ENCODE data around the gene GLP1R.

GRCh38 chr6:39118921-39119320 is 70.3 kb downstream of the GLP1R start:
- TF ChIP-seq CTCF (IDR thresholded peaks at IDR 0.05) = no peak
- TF ChIP-seq EZH2 (IDR thresholded peaks at IDR 0.05; ENCODE audit: borderline replicate concordance, insufficient read depth, low read depth, low read length, poor library complexity, severe bottlenecking) = no peak

Measured in B cell (primary cell).